Stimulated activated CD4-positive, alpha-beta T cell treated with anti-CD3 and anti-CD28 coated beads, TNF-alpha, amount 100 ng/mL, for 48 hours (primary cell): Measurements from ENCODE around the gene GPX7.

Experiments
- DNase-seq, 3 donors: peaks; one replicate each; pipeline ENCODE4 v3.0.0-alpha.2; 2020; ENCODE audit warnings: low read depth in 3 of 3

Gene GPX7

GRCh38 chr1:52588027-52588426 lies 14.1 kb upstream of the GPX7 start:
- no peak for DNase-seq

- DNase-seq = no peak
Observed at GRCh38 chr1:52588535-52588934, 13.6 kb upstream of the GPX7 start.

GRCh38 chr1:52590266-52590665 lies 11.9 kb upstream of the GPX7 start:
- no peak for DNase-seq

- DNase-seq = no peak
Observed at GRCh38 chr1:52592637-52593323, 9.4 kb upstream of the GPX7 start.

- no peak for DNase-seq
Observed at GRCh38 chr1:52593495-52593894, 8.7 kb upstream of the GPX7 start.

GRCh38 chr1:52595061-52595460 lies 7.1 kb upstream of the GPX7 start:
- no peak for DNase-seq

- no peak for DNase-seq
Observed at GRCh38 chr1:52597912-52598311, 4.3 kb upstream of the GPX7 start.

- DNase-seq = no peak
Observed at GRCh38 chr1:52598729-52599128, 3.4 kb upstream of the GPX7 start.

- no peak for DNase-seq
Observed at GRCh38 chr1:52599236-52599635, 2.9 kb upstream of the GPX7 start.

DNA sequence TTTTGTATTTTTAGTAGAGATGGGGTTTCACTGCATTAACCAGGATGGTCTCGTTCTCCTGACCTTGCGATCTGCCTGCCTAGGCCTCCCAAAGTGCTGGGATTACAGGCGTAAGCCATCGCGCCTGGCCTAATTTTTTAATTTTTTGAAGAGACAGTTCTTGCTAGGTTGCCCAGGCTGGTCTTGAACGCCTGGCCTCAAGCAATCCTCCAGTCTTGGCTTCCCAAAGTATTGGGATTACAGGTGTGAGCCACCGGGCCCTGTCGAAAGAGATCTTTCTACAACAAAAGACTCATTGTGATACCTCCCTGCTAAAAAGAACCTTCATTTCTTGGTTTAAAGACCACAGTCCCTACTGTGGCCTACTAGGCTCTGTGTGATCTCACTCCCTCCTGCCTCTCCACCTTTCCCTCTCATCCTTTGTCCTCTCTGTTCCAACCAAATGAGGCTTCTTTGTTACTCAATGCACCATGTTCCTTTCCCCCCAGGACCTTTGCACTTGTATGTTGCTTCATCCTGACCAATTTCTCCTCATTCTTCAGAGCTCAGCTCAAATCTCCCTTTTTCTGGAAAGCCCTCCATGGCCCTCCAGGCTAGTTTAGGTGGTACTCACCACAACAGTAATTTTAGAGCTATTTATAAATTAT lies 1.5 kb upstream of the GPX7 start:
- no peak for DNase-seq

GRCh38 chr1:52601519-52601918 lies 652 bp upstream of the GPX7 start:
- no peak for DNase-seq

- no peak for DNase-seq
Observed at GRCh38 chr1:52602856-52603600, 857 bp downstream of the GPX7 start.

DNA sequence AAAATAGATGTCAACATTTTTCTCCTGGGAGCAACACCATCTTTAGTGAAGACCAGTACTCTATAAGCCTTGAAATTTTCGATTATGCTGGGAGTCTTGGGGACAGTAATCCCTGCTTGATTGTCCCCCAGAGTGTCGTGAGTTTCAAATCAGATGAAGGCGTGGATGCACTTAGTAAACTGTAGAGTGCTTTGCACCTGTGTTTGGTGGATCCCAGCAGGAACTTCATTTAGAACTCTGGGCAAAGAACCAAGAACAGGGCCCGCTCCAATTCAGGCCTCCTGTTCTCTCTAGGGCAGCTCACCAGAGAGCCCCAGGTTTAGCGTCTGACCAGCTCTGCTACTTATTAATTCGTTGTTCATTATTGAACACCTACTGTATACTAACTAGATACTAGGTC lies 1.5 kb downstream of the GPX7 start:
- no peak for DNase-seq

DNA sequence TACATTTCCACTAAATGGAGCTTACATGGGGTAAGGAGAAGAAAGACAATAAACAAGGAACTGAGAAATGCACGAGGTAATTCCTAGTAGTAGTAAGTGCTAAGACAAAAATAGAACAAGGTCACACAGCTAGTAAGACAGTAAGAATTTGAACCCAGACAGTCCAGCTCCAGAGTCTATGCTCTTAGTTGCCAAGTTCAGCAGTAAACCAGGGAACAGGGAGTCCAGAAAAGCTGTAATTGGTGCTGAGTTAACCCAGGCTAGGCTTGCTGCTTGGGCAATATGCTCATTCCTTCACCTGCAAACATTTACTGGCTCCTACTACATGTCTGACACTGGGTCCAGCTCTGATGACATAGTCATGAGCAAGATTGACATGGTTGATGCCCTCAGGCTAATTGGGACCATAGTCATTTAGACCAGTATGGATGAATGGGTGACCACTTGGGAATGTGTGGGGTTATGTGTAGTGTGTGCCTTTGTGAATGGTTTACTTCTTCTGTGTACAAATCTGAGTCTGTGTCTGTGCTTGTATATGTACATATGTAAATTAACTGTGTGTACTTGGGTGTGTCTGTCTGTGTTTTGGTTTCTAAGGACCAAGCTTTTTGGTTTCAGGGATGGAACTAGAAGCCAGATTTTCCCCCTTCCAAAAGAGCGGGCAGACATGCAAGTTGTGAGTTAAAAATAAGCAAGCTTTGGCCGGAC lies 2.0 kb downstream of the GPX7 start:
- no peak for DNase-seq

GRCh38 chr1:52613636-52614373 lies 11.6 kb downstream of the GPX7 start:
- DNase-seq = no peak

- no peak for DNase-seq
Observed at GRCh38 chr1:52614671-52615070, 12.5 kb downstream of the GPX7 start.

DNA sequence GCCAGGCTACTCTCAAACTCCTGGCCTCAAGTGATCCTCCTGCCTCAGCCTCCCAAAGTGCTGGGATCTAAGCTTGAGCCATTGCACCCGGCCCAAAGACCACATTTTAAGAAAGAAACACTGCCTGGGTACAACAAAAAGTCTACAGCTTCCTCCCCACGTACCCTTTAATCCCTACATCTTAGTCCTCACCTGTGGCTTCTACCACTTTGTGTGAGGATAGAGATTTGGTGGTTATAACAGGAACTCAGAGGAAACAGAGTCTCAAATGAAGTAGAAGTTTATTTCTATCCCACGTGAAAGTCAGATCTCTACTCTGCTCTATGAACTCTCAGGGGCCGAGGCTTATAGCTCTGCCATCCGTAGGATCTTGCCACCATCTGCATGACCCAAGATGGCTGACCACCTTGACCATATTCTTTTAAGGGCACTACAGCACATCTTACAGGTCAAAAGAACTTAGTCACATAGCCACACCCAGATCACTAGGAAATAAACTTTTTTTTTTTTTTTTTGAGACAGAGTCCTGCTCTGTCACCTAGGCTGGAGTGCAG lies 13.4 kb downstream of the GPX7 start:
- no peak for DNase-seq

GRCh38 chr1:52621950-52622349 lies 19.8 kb downstream of the GPX7 start:
- DNase-seq = no peak

DNA sequence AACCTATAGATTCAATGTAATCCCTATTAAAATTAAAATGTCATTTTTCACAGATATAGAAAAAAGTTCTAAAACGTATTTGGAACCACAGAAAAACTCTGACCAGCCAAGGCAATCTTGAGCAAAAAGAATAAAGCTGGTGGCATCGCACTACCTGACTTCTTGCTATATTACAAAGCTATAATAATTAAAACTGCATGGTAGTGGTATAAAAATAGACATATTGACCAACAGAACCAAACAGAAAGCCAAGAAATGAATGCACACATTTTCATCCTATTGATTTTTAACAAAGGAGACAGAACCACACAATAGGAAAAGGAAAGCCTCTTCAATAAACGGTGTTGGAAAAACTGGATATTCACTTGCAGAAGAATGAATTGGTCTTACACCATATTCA lies 21.6 kb downstream of the GPX7 start:
- no peak for DNase-seq

DNA sequence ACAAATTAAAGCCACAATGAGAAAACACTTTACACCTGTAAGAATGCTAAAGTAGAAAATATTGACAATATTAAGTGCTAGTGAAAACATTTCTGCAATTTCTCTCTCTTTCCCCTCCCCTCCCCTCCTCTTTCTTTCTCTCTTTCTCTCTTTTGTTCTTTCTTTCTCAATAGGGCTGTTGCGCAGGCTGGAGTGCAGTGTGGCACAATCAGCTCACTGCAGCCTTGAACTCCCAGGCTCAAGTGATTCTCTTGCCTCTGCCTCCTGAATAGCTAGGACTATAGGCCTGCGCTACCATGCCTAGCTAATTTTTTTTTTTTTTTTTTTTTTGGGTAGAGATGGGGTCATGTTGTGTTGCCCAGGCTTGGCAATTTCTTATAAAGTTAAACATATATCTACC lies 24.9 kb downstream of the GPX7 start:
- no peak for DNase-seq

DNA sequence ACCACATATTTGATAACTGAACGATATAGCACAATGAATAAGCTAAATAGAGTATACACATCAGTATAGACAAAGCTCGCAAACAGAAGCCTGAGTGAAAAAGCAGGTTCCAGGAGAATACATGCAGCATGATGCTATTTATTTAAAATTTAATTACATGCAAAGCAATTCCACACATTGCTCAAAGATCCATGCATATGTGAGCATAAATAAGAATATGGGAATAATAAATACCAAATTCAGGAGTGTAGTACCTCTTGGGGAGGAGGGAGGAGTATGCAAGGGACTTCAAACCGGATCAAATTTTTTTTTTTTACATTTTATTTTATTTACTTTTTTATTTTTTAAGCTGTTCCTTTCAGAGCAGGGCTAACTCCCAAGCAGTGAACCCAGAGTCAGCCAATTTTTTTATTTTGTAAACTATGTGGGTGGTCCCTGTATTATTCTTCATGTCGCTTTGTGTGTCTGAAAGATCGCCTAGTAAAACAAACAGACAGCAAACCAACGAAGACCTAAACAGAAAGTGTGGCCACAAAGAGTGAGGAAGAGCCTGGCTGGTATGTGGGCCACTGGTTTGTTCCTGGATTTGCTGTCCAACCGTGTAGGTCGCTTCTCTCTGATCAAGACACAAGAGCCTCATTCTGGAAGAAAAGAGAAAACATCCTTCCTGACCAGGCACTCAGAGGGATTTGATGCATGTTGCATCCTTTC lies 26.6 kb downstream of the GPX7 start:
- no peak for DNase-seq
